PC-9 (cell line): ENCODE data around the gene BSCL2. TPM values are rescaled to one million over a fixed set of nuclear protein-coding genes. Genes with fewer than 3 reads are reported as not detected.

Experiments used
- BruUV-seq: library from RNA; stranded (reverse); fragments of 400-500 nt; replicated peaks from 2 replicates; lab custom pipeline; 2021; lab: Mats Ljungman, UMichigan
- CTCF ChIA-PET: fragments of 300-600 bp; sonication (Branson Sonifier 250); formaldehyde crosslinking; loops from one replicate; lab custom pipeline; 2022; ENCODE audit warnings: antibody characterized with exemption; lab: Charles Lee
- POLR2A ChIA-PET: fragments of 300-600 bp; sonication (Branson Sonifier 250); formaldehyde crosslinking; loops from one replicate; lab custom pipeline; 2022; ENCODE audit warnings: antibody characterized with exemption; ENCODE audit not compliant: unreplicated experiment; lab: Charles Lee
- DNase-seq, 2 experiments: peaks; one replicate each; pipeline versions ENCODE4 v3.0.0 to v3.0.0-alpha.2; 2015 to 2022; ENCODE audit warnings: mixed read lengths in 1 of 2
- H2AFZ ChIP-seq: fragments of 200-600 bp; sonication (generic); 2 replicates; pipeline ENCODE4 v1.8.1; 2017; ENCODE audit warnings: antibody characterized with exemption
- H3F3A ChIP-seq: fragments of 200-600 bp; sonication (generic); 2 replicates; pipeline ENCODE4 v1.8.1; 2017; ENCODE audit warnings: antibody characterized with exemption, mild to moderate bottlenecking, low read depth; ENCODE audit not compliant: insufficient read depth
- H3K27ac ChIP-seq: fragments of 200-600 bp; sonication (generic); 2 replicates; pipeline ENCODE4 v1.6.1; 2016; ENCODE audit warnings: mixed run types
- H3K27me3 ChIP-seq: fragments of 200-600 bp; sonication (generic); 2 replicates; pipeline ENCODE4 v1.6.1; 2016; ENCODE audit warnings: low read depth, mixed run types; ENCODE audit not compliant: insufficient read depth
- H3K36me3 ChIP-seq: fragments of 200-600 bp; sonication (generic); 2 replicates; pipeline ENCODE4 v1.6.1; 2016; ENCODE audit warnings: low read depth, mixed run types
- H3K4me1 ChIP-seq: fragments of 200-600 bp; sonication (generic); replicated peaks from 2 replicates; pipeline ENCODE4 v1.6.1; 2016; ENCODE audit warnings: mixed run types; ENCODE audit not compliant: insufficient read depth
- H3K4me2 ChIP-seq: fragments of 200-600 bp; sonication (generic); 2 replicates; pipeline ENCODE4 v1.6.1; 2017; ENCODE audit warnings: mixed run types
- H3K4me3 ChIP-seq: fragments of 200-600 bp; sonication (generic); 2 replicates; pipeline ENCODE4 v1.6.1; 2016; ENCODE audit warnings: mixed run types
- H3K79me2 ChIP-seq: fragments of 200-600 bp; sonication (generic); 2 replicates; pipeline ENCODE4 v1.6.1; 2017; ENCODE audit warnings: low read depth, mixed run types
- H3K9me2 ChIP-seq: fragments of 200-600 bp; sonication (generic); 2 replicates; pipeline ENCODE4 v1.8.1; 2017; ENCODE audit warnings: mild to moderate bottlenecking; ENCODE audit not compliant: insufficient read depth
- H3K9me3 ChIP-seq: fragments of 200-600 bp; sonication (generic); 2 replicates; pipeline ENCODE4 v1.8.1; 2016; ENCODE audit warnings: low read depth; ENCODE audit not compliant: insufficient read depth
- H4K20me1 ChIP-seq: fragments of 200-600 bp; sonication (generic); 2 replicates; pipeline ENCODE4 v1.8.1; 2017; ENCODE audit not compliant: insufficient read depth
- CTCF ChIP-seq: fragments of 200-600 bp; sonication (generic); conservative IDR thresholded peaks from 2 replicates; pipeline ENCODE4 v1.6.1; 2017; ENCODE audit warnings: mixed run types, antibody characterized with exemption, mild to moderate bottlenecking, moderate library complexity
- EZH2 ChIP-seq: fragments of 200-600 bp; sonication (generic); IDR thresholded peaks from 2 replicates; pipeline ENCODE4 v1.8.0; 2017; ENCODE audit warnings: antibody characterized with exemption, low read depth
- intact Hi-C: fragments of 100-400 bp; cut with micrococcal nuclease; formaldehyde crosslinking; loops from one replicate; pipeline ENCODE4 v1.10.0; 2022; ENCODE audit not compliant: unreplicated experiment
- total RNA-seq: library from RNA; stranded (reverse); gene quantifications from 2 replicates; pipeline ENCODE4 v1.2.3, GENCODE V29; 2021

BSCL2 gene
- total RNA-seq, 1 experiment from 2014 or later = 201 TPM

GRCh38 chr11:62647609-62648005 is 59.6 kb downstream of the BSCL2 start:
- intact Hi-C loops = loop anchor here (5.0 kb wide), 1 partner anchor 35 kb away; the partner anchor contains the start of genes EML3 and ROM1
- POLR2A ChIA-PET = no interaction called here
- Histone ChIP-seq H2AFZ (no peak overlapping the region), H3K27me3 (no peaks in the 10 kb centered on the region), H3F3A (peaks cover 26% of the 10 kb centered on the region), H3K4me1 (peaks cover 27% of the 10 kb centered on the region), H3K27ac (no peak overlapping the region), H3K36me3 (peaks cover 20% of the 10 kb centered on the region), H3K4me3 (no peak overlapping the region), H3K4me2 (no peak overlapping the region), H3K79me2 (peaks cover 61% of the 10 kb centered on the region), H3K9me2 (no peaks in the 10 kb centered on the region), H4K20me1 (peaks cover 5% of the 10 kb centered on the region; the same call in 1 of the 2 replicates), H3K9me3 (no peaks in the 10 kb centered on the region)
- TF ChIP-seq EZH2 = no peak
- TF ChIP-seq CTCF = no peak
- BruUV-seq = no TSS peak
- DNase-seq = no peak
- CTCF ChIA-PET = no interaction called here

- DNase-seq = no peak
- Histone ChIP-seq H3K9me3 (no peaks in the 10 kb centered on the region), H3K9me2 (no peaks in the 10 kb centered on the region), H3K27ac (no peak overlapping the region), H4K20me1 (peaks cover 5% of the 10 kb centered on the region; the same call in 1 of the 2 replicates), H3K36me3 (peaks cover 21% of the 10 kb centered on the region), H3F3A (peaks cover 23% of the 10 kb centered on the region), H3K4me3 (no peak overlapping the region; the same call in 1 of the 2 replicates), H2AFZ (no peak overlapping the region), H3K4me2 (peak overlapping the region; percentile 37; the same call in 1 of the 2 replicates), H3K4me1 (peaks cover 23% of the 10 kb centered on the region), H3K27me3 (no peaks in the 10 kb centered on the region), H3K79me2 (peaks cover 61% of the 10 kb centered on the region)
- TSS peak; percentile 24 for BruUV-seq
- no peak for TF ChIP-seq EZH2
- no peak for TF ChIP-seq CTCF
- intact Hi-C loops = loop anchor here (1.0 to 5.0 kb wide), 3 partner anchors 25 to 193 kb away; partner anchors contain the start of genes EML3 and ROM1
- ChIA-PET POLR2A (no interaction called here), CTCF (interaction anchor here (0.5 kb wide), 1 partner anchor 47 kb away, joined by 8 read pairs; no protein-coding TSS in a partner anchor)
Measured at GRCh38 chr11:62646825-62647608, 60.2 kb downstream of the BSCL2 start.

- Histone ChIP-seq H3K4me3 (peak within 1 kb of the TSS; percentile 99), H3K4me1 (peaks cover 15% of the 10 kb centered on the region; the same call in 1 of the 2 replicates), H2AFZ (peak within 1 kb of the TSS; percentile 79), H3K36me3 (peaks cover 21% of the 10 kb centered on the region), H3K27me3 (no peaks in the 10 kb centered on the region), H3F3A (peaks cover 30% of the 10 kb centered on the region), H3K27ac (peak within 1 kb of the TSS; percentile 48), H3K9me3 (no peaks in the 10 kb centered on the region), H4K20me1 (peaks cover 5% of the 10 kb centered on the region; the same call in 1 of the 2 replicates), H3K79me2 (peaks cover 61% of the 10 kb centered on the region), H3K4me2 (peak within 1 kb of the TSS; percentile 99), H3K9me2 (no peaks in the 10 kb centered on the region)
- intact Hi-C loops = loop anchor here (1.0 to 5.0 kb wide), 3 partner anchors 24 to 194 kb away; partner anchors contain the start of genes EML3 and ROM1
- ChIA-PET CTCF (interaction anchor here (0.5 to 0.8 kb wide), 4 partner anchors 19 to 209 kb away, joined by 3 to 8 read pairs (median 6); partner anchors contain the start of genes C11orf98, CSKMT and HNRNPUL2), POLR2A (interaction anchor here (0.6 to 0.9 kb wide), 5 partner anchors 19 to 125 kb away, joined by 4 to 13 read pairs (median 6); partner anchors contain the start of genes B3GAT3, C11orf98, CSKMT and HNRNPUL2)
- peak; percentile 95 to 98 for DNase-seq
- BruUV-seq = TSS peak; percentile 42
- TF ChIP-seq CTCF (no peak), EZH2 (no peak)
Measured at GRCh38 chr11:62645946-62646824, 61.0 kb downstream of the BSCL2 start, which contains the start of gene GANAB. GANAB (minus strand) TSS chr11:62646613; CDS start chr11:62646599, 14 bp downstream.
